Measurements from ENCODE around the gene FOLR1. TPM values are rescaled to one million over a fixed set of nuclear protein-coding genes. Genes with fewer than 3 reads are reported as not detected.

Gene FOLR1
- total and polyA plus RNA-seq, 7 donors = 0.22 to 0.36 TPM; not detected in 5

GRCh38 chr11:72233773-72234513 is 42.0 kb downstream of the FOLR1 start:
- no peaks in the 10 kb centered on the region for H3K27me3 ChIP-seq (ENCODE audit: insufficient read depth in 3 of 3, low read length in 2 of 3)
- H3K9me3 ChIP-seq = no peaks in the 10 kb centered on the region
- intact Hi-C loops (cut with DNase I) = loop anchor here (10.0 kb wide), 3 partner anchors 119 to 219 kb away; partner anchors contain the start of gene ANAPC15 (in 1 of the 2)
- peaks cover 10% of the 10 kb centered on the region for H3K4me1 ChIP-seq
- ATAC-seq = no peak
- H3K36me3 ChIP-seq (ENCODE audit: insufficient read depth in 1 of 2, low read depth in 1 of 2) = peaks cover 0 to 96% of the 10 kb centered on the region in 2 donors
- no peak for TF ChIP-seq CTCF (IDR thresholded peaks at IDR 0.05)
- DNase-seq = no peak
- H3K27ac ChIP-seq = no peak overlapping the region
- WGBS, 3 donors = 90 to 95% (median 94%) methylated on average over 8 of the region's 8 CpGs
- no peak overlapping the region for H3K4me3 ChIP-seq

- no peak for TF ChIP-seq CTCF (IDR thresholded peaks at IDR 0.05)
- intact Hi-C loops (cut with DNase I) = loop anchor here (10.0 kb wide), 3 partner anchors 120 to 220 kb away; partner anchors contain the start of gene ANAPC15 (in 1 of the 2)
- no peak for ATAC-seq
- Histone ChIP-seq H3K4me1 (peaks cover 10% of the 10 kb centered on the region), H3K36me3 (ENCODE audit: insufficient read depth in 1 of 2, low read depth in 1 of 2) (peaks cover 0 to 91% of the 10 kb centered on the region in 2 donors), H3K27me3 (ENCODE audit: insufficient read depth in 3 of 3, low read length in 2 of 3) (no peaks in the 10 kb centered on the region), H3K27ac (no peak overlapping the region), H3K9me3 (no peaks in the 10 kb centered on the region), H3K4me3 (no peak overlapping the region)
- no peak for DNase-seq
- 81 to 87% (median 81%) methylated on average over 3 of the region's 3 CpGs for WGBS, 3 donors
Observed at GRCh38 chr11:72234514-72234830, 42.5 kb downstream of the FOLR1 start.

- Histone ChIP-seq H3K36me3 (ENCODE audit: insufficient read depth in 1 of 2, low read depth in 1 of 2) (peaks cover 0 to 86% of the 10 kb centered on the region in 2 donors), H3K9me3 (no peaks in the 10 kb centered on the region), H3K4me1 (peaks cover 10% of the 10 kb centered on the region), H3K27ac (no peak overlapping the region), H3K27me3 (ENCODE audit: insufficient read depth in 3 of 3, low read length in 2 of 3) (no peaks in the 10 kb centered on the region), H3K4me3 (no peak overlapping the region)
- WGBS, 3 donors = 90 to 94% (median 91%) methylated on average over 4 of the region's 4 CpGs
- DNase-seq (no peak), ATAC-seq (no peak)
- intact Hi-C loops (cut with DNase I) = loop anchor here (5.0 to 10.0 kb wide), 4 partner anchors 120 to 220 kb away; partner anchors contain the start of genes ANAPC15 (in 1 of the 2) and CLPB (in 1 of the 2)
- no peak for TF ChIP-seq CTCF (IDR thresholded peaks at IDR 0.05)
Observed at GRCh38 chr11:72234920-72235319, 43.0 kb downstream of the FOLR1 start.

- peaks cover 0 to 80% of the 10 kb centered on the region in 2 donors for H3K36me3 ChIP-seq (ENCODE audit: insufficient read depth in 1 of 2, low read depth in 1 of 2)
- TF ChIP-seq CTCF (IDR thresholded peaks at IDR 0.05) = no peak
- H3K9me3 ChIP-seq = no peaks in the 10 kb centered on the region
- DNase-seq (no peak), ATAC-seq (no peak)
- no peak overlapping the region for H3K27ac ChIP-seq
- H3K27me3 ChIP-seq (ENCODE audit: insufficient read depth in 3 of 3, low read length in 2 of 3) = no peaks in the 10 kb centered on the region
- H3K4me1 ChIP-seq = peaks cover 10% of the 10 kb centered on the region
- 92 to 97% (median 93%) methylated on average over 13 to 17 of the region's 17 CpGs for WGBS, 3 donors
- H3K4me3 ChIP-seq = no peak overlapping the region
- intact Hi-C loops (cut with DNase I) = loop anchor here (5.0 to 10.0 kb wide), 4 partner anchors 121 to 221 kb away; partner anchors contain the start of genes ANAPC15 (in 1 of the 2) and CLPB (in 1 of the 2)
Observed at GRCh38 chr11:72235351-72236057, 43.6 kb downstream of the FOLR1 start.
